ENCODE data around the gene TRIM33. TPM values are rescaled to one million over a fixed set of nuclear protein-coding genes. Genes with fewer than 3 reads are reported as not detected.

The TRIM33 gene
- total RNA-seq, 1 donor from 2014 or later = 29.1 TPM

- no peaks in the 10 kb centered on the region for H3K36me3 ChIP-seq (ENCODE audit: control insufficient read depth, insufficient read depth, low read length)
- H3K27me3 ChIP-seq (ENCODE audit: control insufficient read depth, insufficient read depth, low read length) = no peaks in the 10 kb centered on the region
- no peak overlapping the region for H3K4me3 ChIP-seq (ENCODE audit: low read depth, low read length)
- no peak for TF ChIP-seq CTCF (IDR thresholded peaks at IDR 0.05; ENCODE audit: insufficient read depth, low read length, poor library complexity, severe bottlenecking)
- no peak for DNase-seq (ENCODE audit: low read depth)
Measured at GRCh38 chr1:114551400-114551799, 40.4 kb upstream of the TRIM33 start.

DNA sequence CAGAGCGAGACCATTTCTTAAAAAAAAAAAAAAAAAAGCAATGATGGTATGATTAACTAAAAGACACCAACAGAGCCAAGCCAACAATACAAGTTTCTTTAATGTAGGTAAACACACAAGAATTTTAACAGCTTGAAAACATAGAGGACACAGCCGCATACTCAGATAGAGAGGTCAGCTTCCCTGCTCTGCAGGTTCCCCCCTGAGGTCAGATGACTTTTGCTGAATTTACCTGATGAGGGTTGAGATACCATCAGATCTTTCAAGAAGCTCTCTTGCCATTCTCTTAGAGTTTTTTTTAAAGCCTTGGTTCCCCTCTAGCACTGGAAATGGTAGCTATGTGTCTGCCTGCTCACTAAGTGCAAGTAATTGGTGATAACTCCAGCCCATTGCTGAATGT lies 39.3 kb upstream of the TRIM33 start:
- DNase-seq (ENCODE audit: low read depth) = no peak
- Histone ChIP-seq H3K36me3 (ENCODE audit: control insufficient read depth, insufficient read depth, low read length) (no peaks in the 10 kb centered on the region), H3K27me3 (ENCODE audit: control insufficient read depth, insufficient read depth, low read length) (no peaks in the 10 kb centered on the region), H3K4me3 (ENCODE audit: low read depth, low read length) (no peak overlapping the region)
- TF ChIP-seq CTCF (IDR thresholded peaks at IDR 0.05; ENCODE audit: insufficient read depth, low read length, poor library complexity, severe bottlenecking) = no peak

DNA sequence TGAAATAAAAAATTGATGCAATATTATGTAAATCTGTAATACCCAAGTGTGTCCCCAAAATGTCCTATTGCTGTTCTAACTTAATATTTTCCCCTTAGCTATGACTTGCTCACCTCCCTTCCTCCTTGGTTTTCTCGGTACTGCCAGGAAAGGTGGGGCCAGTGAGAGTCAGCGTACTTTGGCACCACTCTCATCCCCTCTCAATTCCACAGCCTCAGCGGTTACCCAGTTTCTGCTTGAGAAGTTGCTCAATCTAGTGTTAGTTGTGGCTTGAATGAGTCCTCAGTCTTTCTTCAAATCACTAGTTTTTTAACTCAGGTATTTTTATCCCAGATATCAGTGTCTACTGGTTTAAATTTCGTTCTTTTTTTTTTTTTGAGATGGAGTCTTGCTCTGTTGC lies 38.1 kb upstream of the TRIM33 start:
- DNase-seq (ENCODE audit: low read depth) = no peak

GRCh38 chr1:114547076-114547475 lies 36.1 kb upstream of the TRIM33 start:
- no peak for TF ChIP-seq CTCF (IDR thresholded peaks at IDR 0.05; ENCODE audit: insufficient read depth, low read length, poor library complexity, severe bottlenecking)
- H3K36me3 ChIP-seq (ENCODE audit: control insufficient read depth, insufficient read depth, low read length) = no peaks in the 10 kb centered on the region
- H3K4me3 ChIP-seq (ENCODE audit: low read depth, low read length) = no peak overlapping the region
- DNase-seq (ENCODE audit: low read depth) = no peak
- no peaks in the 10 kb centered on the region for H3K27me3 ChIP-seq (ENCODE audit: control insufficient read depth, insufficient read depth, low read length)

More for the DNA sequence above, 38.1 kb upstream of the TRIM33 start:
- no peak overlapping the region for H3K4me3 ChIP-seq (ENCODE audit: low read depth, low read length)
- H3K36me3 ChIP-seq (ENCODE audit: control insufficient read depth, insufficient read depth, low read length) = no peaks in the 10 kb centered on the region
- H3K27me3 ChIP-seq (ENCODE audit: control insufficient read depth, insufficient read depth, low read length) = no peaks in the 10 kb centered on the region
- no peak for TF ChIP-seq CTCF (IDR thresholded peaks at IDR 0.05; ENCODE audit: insufficient read depth, low read length, poor library complexity, severe bottlenecking)

DNA sequence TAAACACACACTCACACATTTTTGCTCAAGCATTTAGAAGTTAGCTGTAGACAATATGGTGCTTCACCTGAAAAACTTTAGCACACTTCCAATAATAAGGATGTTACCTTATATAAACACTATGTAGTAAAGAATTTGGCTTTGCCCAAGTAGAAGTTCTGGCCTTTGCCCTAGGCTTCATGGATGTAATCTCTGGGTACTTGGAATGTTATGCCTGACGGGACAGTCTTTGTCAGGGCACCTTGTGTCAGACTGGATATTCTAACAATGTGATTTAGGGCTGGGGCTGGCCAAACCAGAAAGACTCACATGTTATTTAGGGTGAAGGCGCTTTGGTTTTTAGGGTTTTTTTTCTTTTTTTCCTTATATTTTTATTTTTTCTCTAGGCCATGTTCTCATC lies 34.8 kb upstream of the TRIM33 start:
- H3K4me3 ChIP-seq (ENCODE audit: low read depth, low read length) = no peak overlapping the region
- no peak for TF ChIP-seq CTCF (IDR thresholded peaks at IDR 0.05; ENCODE audit: insufficient read depth, low read length, poor library complexity, severe bottlenecking)

DNA sequence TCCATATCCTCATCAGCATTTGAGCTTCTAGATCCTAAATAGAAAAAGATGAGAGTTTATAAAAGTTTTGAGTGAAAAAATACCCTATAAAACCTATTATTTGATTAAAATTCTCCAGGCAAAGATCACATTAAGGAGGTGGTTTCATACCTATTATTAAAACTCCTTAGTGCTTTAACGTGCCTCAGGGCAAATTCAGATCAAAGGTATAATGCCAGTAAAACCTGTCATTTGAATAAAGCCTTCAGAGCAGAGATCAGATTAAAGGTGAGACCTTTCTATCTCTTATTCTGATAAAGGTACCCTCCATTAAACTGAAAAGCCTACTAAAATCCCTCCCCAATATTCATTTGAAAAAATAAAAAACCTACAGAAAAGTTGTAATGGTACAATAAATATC lies 34.3 kb upstream of the TRIM33 start:
- no peak for TF ChIP-seq CTCF (IDR thresholded peaks at IDR 0.05; ENCODE audit: insufficient read depth, low read length, poor library complexity, severe bottlenecking)
- Histone ChIP-seq H3K36me3 (ENCODE audit: control insufficient read depth, insufficient read depth, low read length) (no peaks in the 10 kb centered on the region), H3K4me3 (ENCODE audit: low read depth, low read length) (no peak overlapping the region), H3K27me3 (ENCODE audit: control insufficient read depth, insufficient read depth, low read length) (no peaks in the 10 kb centered on the region)
- DNase-seq (ENCODE audit: low read depth) = no peak

More for the DNA sequence above, 34.8 kb upstream of the TRIM33 start:
- Histone ChIP-seq H3K36me3 (ENCODE audit: control insufficient read depth, insufficient read depth, low read length) (no peaks in the 10 kb centered on the region), H3K27me3 (ENCODE audit: control insufficient read depth, insufficient read depth, low read length) (no peaks in the 10 kb centered on the region)
- no peak for DNase-seq (ENCODE audit: low read depth)
